Ovary (tissue), 9 donors: ENCODE measurements around the gene KCND2. TPM values are rescaled to one million over a fixed set of nuclear protein-coding genes. Genes with fewer than 3 reads are reported as not detected.

Source experiments
- DNase-seq, 5 donors: peaks; one replicate each; pipeline ENCODE4 v3.0.0-alpha.2; 2019 to 2020
- H3K27ac ChIP-seq, 2 donors: fragments of 200-600 bp; one replicate each; pipeline versions ENCODE4 v1.5.1 to v1.8.0; 2019 to 2022
- H3K27me3 ChIP-seq: fragments of 200-600 bp; one replicate; pipeline ENCODE4 v1.8.0; 2022
- H3K36me3 ChIP-seq: fragments of 200-600 bp; sonication (generic); one replicate; pipeline ENCODE4 v1.5.1; 2019
- H3K4me1 ChIP-seq: one replicate; pipeline ENCODE4 v1.8.1; 2013; ENCODE audit warnings: mild to moderate bottlenecking, moderate library complexity; ENCODE audit not compliant: insufficient read depth
- H3K4me3 ChIP-seq: fragments of 200-600 bp; sonication (generic); one replicate; pipeline ENCODE4 v1.5.1; 2017
- H3K9me3 ChIP-seq, 2 donors: fragments of 200-600 bp in 1 of 2; sonication (generic) in 1 of 2; one replicate each; pipeline versions ENCODE4 v1.5.1 to v1.8.1; 2013 to 2019; ENCODE audit warnings: mild to moderate bottlenecking in 1 of 2, moderate library complexity in 1 of 2
- CTCF ChIP-seq, 3 donors: fragments of 450-650 bp in 2 of 3; fragments of 200-600 bp in 1 of 3; IDR thresholded peaks; one replicate each; pipeline versions ENCODE4 v1.5.1 to v1.8.0; 2016 to 2022; ENCODE audit warnings: antibody characterized with exemption in 3 of 3, mild to moderate bottlenecking in 1 of 3
- EP300 ChIP-seq: sonication (generic); formaldehyde crosslinking; IDR thresholded peaks from one replicate; pipeline ENCODE4 v1.6.1; 2017; ENCODE audit warnings: antibody characterized with exemption
- POLR2A ChIP-seq: fragments of 450-650 bp; IDR thresholded peaks from one replicate; pipeline ENCODE4 v1.6.1; 2017; ENCODE audit warnings: antibody characterized with exemption, mild to moderate bottlenecking, moderate library complexity
- WGBS, 3 donors: extraction: QIAGEN DNeasy Blood & Tissue Kit in 1 of 3; methylation state at CpG; one replicate each; pipeline versions ENCODE4 v1.1.5 to v1.1.7; 2013 to 2017; 5-methylcytosine and 5-hydroxymethylcytosine counted together
- intact Hi-C, 4 donors: fragments of 100-400 bp; cut with DNase I; formaldehyde crosslinking; loops; one replicate each; pipeline versions ENCODE4 v1.11.0 to v1.15.1; 2022 to 2023
- polyA plus RNA-seq, 2 donors: library from polyadenylated mRNA; stranded (reverse); fragments of 200-250 nt in 1 of 2; fragments of 350-450 nt in 1 of 2; fragmentation: Illumina TruSeq in 1 of 2; extraction: RNeasy Lipid Tissue Mini Kit (QIAGEN cat#74804) in 1 of 2; gene quantifications; one replicate each; pipeline ENCODE4 v1.2.3, GENCODE V29; 2013 to 2014
- total RNA-seq, 7 donors: library from RNA; depleted of rRNA in 2 of 7; stranded (reverse); fragments of >200 nt in 2 of 7; fragmentation: NEBNext Ultra II Directional in 3 of 7; extraction: Animal tissue kit (Norgen Biotek cat#: 25700) in 3 of 7; gene quantifications; one replicate each; pipeline versions ENCODE4 v1.1.0 to v1.2.4, GENCODE V29; 2016 to 2023
- donor health status: DM: no; HTN: no; CAD: no; lungs with moderate emphysema.
- donor health status: DM: no; HTN: no; CAD: no.
- donor health status: Bipolar disorder and iron deficiency.
- donor health status: DM: yes; HTN: yes; CAD: no.
- donor health status: DM: no; HTN: no; CAD: no.
- donor health status: DM: yes; HTN: yes; CAD: no.

KCND2 gene
- total and polyA plus RNA-seq, 9 donors = 3.2 to 14.5 (median 5.4) TPM

- 79 to 90% (median 86%) methylated on average over 2 of the region's 2 CpGs for WGBS, 3 donors
- Histone ChIP-seq H3K9me3 (no peaks in the 10 kb centered on the region), H3K4me3 (no peak overlapping the region), H3K27me3 (no peaks in the 10 kb centered on the region), H3K4me1 (no peaks in the 10 kb centered on the region), H3K36me3 (no peaks in the 10 kb centered on the region), H3K27ac (no peak overlapping the region)
- intact Hi-C loops = no loop called here
- no peak for DNase-seq
- no peak for TF ChIP-seq CTCF (IDR thresholded peaks at IDR 0.05)
- TF ChIP-seq EP300 = no peak
- no peak for TF ChIP-seq POLR2A
These were observed 13.6 kb upstream of the KCND2 start for GRCh38 chr7:120259386-120259785.

DNA sequence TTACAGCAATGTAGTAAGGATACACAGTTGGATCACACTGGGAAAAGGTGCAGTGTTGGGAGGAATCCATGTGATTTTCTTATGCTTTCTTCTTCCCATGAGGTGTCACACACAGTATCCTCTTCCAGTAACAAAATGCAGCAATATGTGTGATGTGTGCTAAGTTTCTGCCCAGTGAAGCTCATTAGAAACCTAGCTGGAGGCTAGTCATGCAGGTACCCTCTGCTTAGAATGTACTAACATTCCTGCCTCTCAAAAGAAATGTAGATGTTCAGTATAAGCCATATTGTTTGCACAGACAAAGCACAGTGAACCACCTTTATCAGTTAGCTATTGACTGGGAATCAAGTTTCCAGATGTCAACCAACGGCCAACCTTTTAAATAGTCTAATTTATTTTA lies 12.9 kb upstream of the KCND2 start:
- TF ChIP-seq CTCF (IDR thresholded peaks at IDR 0.05) (no peak), POLR2A (no peak), EP300 (no peak)

GRCh38 chr7:120272261-120272660 lies 714 bp upstream of the KCND2 start:
- DNase-seq = peak in 4 of 5 donors; percentile 16 to 45 (median 26)
- Histone ChIP-seq H3K4me3 (peak overlapping the region; percentile 52), H3K27me3 (no peaks in the 10 kb centered on the region), H3K4me1 (no peaks in the 10 kb centered on the region), H3K9me3 (no peaks in the 10 kb centered on the region), H3K27ac (peak overlapping the region in 1 of 2 donors; percentile 5), H3K36me3 (no peaks in the 10 kb centered on the region)
- peak in 2 of 3 donors; percentile 57 to 67 for TF ChIP-seq CTCF (IDR thresholded peaks at IDR 0.05)
- TF ChIP-seq EP300 = no peak
- WGBS, 3 donors = 0 to 1% (median 1%) methylated on average over 17 of the region's 17 CpGs
- intact Hi-C loops = loop anchor here (5.0 to 10.0 kb wide), 2 partner anchors 335 to 337 kb away; no protein-coding TSS in a partner anchor

More for the DNA sequence above, 12.9 kb upstream of the KCND2 start:
- no peaks in the 10 kb centered on the region for H3K9me3 ChIP-seq
- H3K36me3 ChIP-seq = no peaks in the 10 kb centered on the region
- no peaks in the 10 kb centered on the region for H3K4me1 ChIP-seq
- no peak overlapping the region for H3K4me3 ChIP-seq
- DNase-seq = no peak
- no peaks in the 10 kb centered on the region for H3K27me3 ChIP-seq
- 85 to 91% (median 85%) methylated on average over 1 of the region's 1 CpG for WGBS, 3 donors
- intact Hi-C loops = no loop called here
- no peak overlapping the region for H3K27ac ChIP-seq

GRCh38 chr7:120273476-120273975 lies 551 bp downstream of the KCND2 start:
- Histone ChIP-seq H3K27me3 (no peaks in the 10 kb centered on the region), H3K9me3 (no peaks in the 10 kb centered on the region), H3K27ac (peak overlapping the region in 1 of 2 donors; percentile 8), H3K4me3 (peak overlapping the region; percentile 52), H3K36me3 (no peaks in the 10 kb centered on the region), H3K4me1 (no peaks in the 10 kb centered on the region)
- no peak for TF ChIP-seq CTCF (IDR thresholded peaks at IDR 0.05)
- TF ChIP-seq POLR2A = no peak
- TF ChIP-seq EP300 = no peak
- intact Hi-C loops = loop anchor here (5.0 to 10.0 kb wide), 2 partner anchors 336 to 339 kb away; no protein-coding TSS in a partner anchor
- peak; percentile 63 to 81 (median 65) for DNase-seq
- WGBS, 3 donors = 0 to 1% (median 1%) methylated on average over 33 to 38 of the region's 38 CpGs
